Upper lobe of left lung (tissue), 4 donors: ENCODE results near the gene USB1.

Experiments
- CTCF ChIP-seq, 6 experiments: fragments of 450-650 bp in 4 of 6; fragments of 200-600 bp in 2 of 6; sonication (generic) in 2 of 6; IDR thresholded peaks; one replicate each; pipeline ENCODE4 v1.5.1; 2016 to 2019; ENCODE audit warnings: antibody characterized with exemption in 6 of 6
- EP300 ChIP-seq, 4 donors: sonication (generic); formaldehyde crosslinking; IDR thresholded peaks; one replicate each; pipeline ENCODE4 v1.5.1; 2017; ENCODE audit warnings: antibody characterized with exemption in 4 of 4, control low read depth in 2 of 4
- POLR2A ChIP-seq, 4 donors: fragments of 450-650 bp; IDR thresholded peaks; one replicate each; pipeline ENCODE4 v1.5.1; 2016 to 2017; ENCODE audit warnings: antibody characterized with exemption in 4 of 4, mild to moderate bottlenecking in 2 of 4
- POLR2AphosphoS5 ChIP-seq, 2 donors: sonication (generic); formaldehyde crosslinking; IDR thresholded peaks; one replicate each; pipeline ENCODE4 v1.5.1; 2017; ENCODE audit warnings: antibody characterized with exemption in 2 of 2

GRCh38 chr16:58034774-58035173 is 33.6 kb downstream of the USB1 start:
- TF ChIP-seq CTCF (IDR thresholded peaks at IDR 0.05) (no peak), POLR2A (IDR thresholded peaks at IDR 0.05) (no peak), EP300 (IDR thresholded peaks at IDR 0.05) (no peak), POLR2AphosphoS5 (IDR thresholded peaks at IDR 0.05) (no peak)
